ENCODE results near the gene ZRANB3.
A peak's percentile ranks its signal among the peaks of the same experiment; 100 is the strongest.

Gene ZRANB3

GRCh38 chr2:135162377-135162776 is 368.6 kb downstream of the ZRANB3 start:
- ATAC-seq (replicated peaks) = no peak
- DNase-seq = no peak
- Mint-ChIP-seq H3K4me1 (no peaks in the 10 kb centered on the region), H3K9me3 (no peaks in the 10 kb centered on the region), H3K27ac (no peak overlapping the region), H3K36me3 (peaks cover 38 to 43% of the 10 kb centered on the region in 2 donors), H3K4me3 (no peak overlapping the region), H3K27me3 (no peaks in the 10 kb centered on the region)

DNA sequence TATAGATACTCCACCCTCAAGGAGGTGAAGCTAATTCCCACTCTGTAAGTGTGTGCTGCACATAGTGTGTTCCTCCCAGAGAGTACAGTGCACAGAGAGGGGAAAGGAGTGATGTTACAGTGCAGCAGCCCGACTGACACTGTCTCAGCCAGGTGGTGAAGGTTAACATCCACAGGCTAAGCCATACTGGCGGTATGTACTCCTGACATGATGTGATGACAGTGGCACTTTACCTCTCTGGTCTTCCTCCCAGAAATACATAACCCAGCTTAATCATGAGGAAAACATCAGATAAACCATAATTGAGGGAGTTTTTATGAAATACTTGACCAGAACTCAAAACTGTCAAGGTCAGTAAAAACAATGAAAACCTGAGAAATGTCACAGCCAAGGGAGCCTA is 371.8 kb downstream of the ZRANB3 start:
- H3K36me3 Mint-ChIP-seq = peaks cover 50 to 55% of the 10 kb centered on the region in 2 donors

DNA sequence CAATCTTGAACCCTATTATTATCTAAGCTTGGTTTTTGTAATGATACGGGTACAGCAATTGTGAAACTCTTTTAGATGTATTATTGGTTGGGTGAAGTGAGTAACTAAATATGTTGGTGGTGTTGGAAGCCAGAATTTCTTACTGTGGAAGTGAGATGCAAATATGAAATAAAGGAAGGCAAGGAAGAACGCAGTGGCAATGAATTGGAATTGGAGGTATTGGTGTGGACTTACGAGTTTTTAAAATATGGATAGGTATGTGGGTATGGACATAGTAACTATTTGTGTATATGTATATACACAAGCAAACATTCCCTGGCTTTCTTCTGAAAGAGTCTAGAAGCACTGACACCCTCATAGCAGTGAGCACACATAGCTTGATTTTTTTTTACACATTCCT is 373.2 kb downstream of the ZRANB3 start:
- peaks cover 8 to 18% of the 10 kb centered on the region in 2 donors for H3K4me1 Mint-ChIP-seq
- DNase-seq (no peak), ATAC-seq (replicated peaks) (no peak)
- no peaks in the 10 kb centered on the region for H3K27me3 Mint-ChIP-seq
- H3K9me3 Mint-ChIP-seq = no peaks in the 10 kb centered on the region
- H3K4me3 Mint-ChIP-seq = no peak overlapping the region
- peaks cover 50 to 55% of the 10 kb centered on the region in 2 donors for H3K36me3 Mint-ChIP-seq
- H3K27ac Mint-ChIP-seq = no peak overlapping the region

More for the DNA sequence above, 371.8 kb downstream of the ZRANB3 start:
- H3K4me3 Mint-ChIP-seq = no peak overlapping the region
- H3K9me3 Mint-ChIP-seq = no peaks in the 10 kb centered on the region
- ATAC-seq (replicated peaks) = no peak
- H3K4me1 Mint-ChIP-seq = peaks cover 8 to 16% of the 10 kb centered on the region in 2 donors
- no peaks in the 10 kb centered on the region for H3K27me3 Mint-ChIP-seq
- DNase-seq = no peak
- no peak overlapping the region for H3K27ac Mint-ChIP-seq

GRCh38 chr2:135154962-135155361 is 376.1 kb downstream of the ZRANB3 start:
- Mint-ChIP-seq H3K4me1 (peaks cover 8 to 18% of the 10 kb centered on the region in 2 donors), H3K9me3 (no peaks in the 10 kb centered on the region), H3K27me3 (no peaks in the 10 kb centered on the region), H3K4me3 (no peak overlapping the region), H3K36me3 (peaks cover 59 to 72% of the 10 kb centered on the region in 2 donors), H3K27ac (peak overlapping the region; percentile 11)
- DNase-seq = no peak
- ATAC-seq (replicated peaks) = no peak

- H3K4me3 Mint-ChIP-seq = no peak overlapping the region
- peaks cover 40 to 55% of the 10 kb centered on the region in 2 donors for H3K36me3 Mint-ChIP-seq
- ATAC-seq (replicated peaks) (no peak), DNase-seq (no peak)
- no peak overlapping the region for H3K27ac Mint-ChIP-seq
- H3K27me3 Mint-ChIP-seq = no peaks in the 10 kb centered on the region
- H3K4me1 Mint-ChIP-seq = peaks cover 8 to 18% of the 10 kb centered on the region in 2 donors
- H3K9me3 Mint-ChIP-seq = no peaks in the 10 kb centered on the region
Measured at GRCh38 chr2:135152361-135152760, 378.7 kb downstream of the ZRANB3 start.

DNA sequence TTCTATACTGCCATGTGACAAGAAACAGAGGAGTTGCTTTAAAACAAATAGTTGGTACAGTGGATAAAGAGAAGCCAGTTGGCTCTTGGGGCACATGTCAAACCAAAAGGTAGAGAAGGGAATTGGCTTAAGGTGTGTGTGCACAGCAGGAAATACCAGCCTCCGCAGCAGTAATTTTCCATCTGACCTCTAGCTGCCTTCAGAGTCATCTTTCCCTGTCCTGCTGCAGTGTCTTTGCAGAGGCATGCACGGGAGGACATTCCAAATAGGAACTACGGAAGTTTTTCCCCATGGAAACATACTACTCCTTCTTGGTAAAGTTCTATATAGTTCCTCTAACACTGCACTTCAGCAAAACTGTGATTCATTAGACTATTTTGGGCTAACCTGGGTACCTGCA is 379.4 kb downstream of the ZRANB3 start:
- no peak overlapping the region for H3K27ac Mint-ChIP-seq
- no peaks in the 10 kb centered on the region for H3K9me3 Mint-ChIP-seq
- H3K4me3 Mint-ChIP-seq = no peak overlapping the region
- ATAC-seq (replicated peaks) = no peak
- no peak for DNase-seq
- peaks cover 8 to 18% of the 10 kb centered on the region in 2 donors for H3K4me1 Mint-ChIP-seq
- peaks cover 39 to 55% of the 10 kb centered on the region in 2 donors for H3K36me3 Mint-ChIP-seq
- no peaks in the 10 kb centered on the region for H3K27me3 Mint-ChIP-seq

GRCh38 chr2:135150725-135151124 is 380.3 kb downstream of the ZRANB3 start:
- DNase-seq (no peak), ATAC-seq (replicated peaks) (no peak)
- H3K27ac Mint-ChIP-seq = peak overlapping the region; percentile 20
- no peaks in the 10 kb centered on the region for H3K9me3 Mint-ChIP-seq
- H3K4me3 Mint-ChIP-seq = no peak overlapping the region
- no peaks in the 10 kb centered on the region for H3K27me3 Mint-ChIP-seq
- H3K4me1 Mint-ChIP-seq = peaks cover 8 to 17% of the 10 kb centered on the region in 2 donors
- peaks cover 37 to 54% of the 10 kb centered on the region in 2 donors for H3K36me3 Mint-ChIP-seq

GRCh38 chr2:135149251-135149650 is 381.8 kb downstream of the ZRANB3 start:
- Mint-ChIP-seq H3K27me3 (no peaks in the 10 kb centered on the region), H3K36me3 (peaks cover 29 to 45% of the 10 kb centered on the region in 2 donors), H3K27ac (no peak overlapping the region), H3K4me3 (no peak overlapping the region), H3K9me3 (no peaks in the 10 kb centered on the region), H3K4me1 (peaks cover under 1 to 3% of the 10 kb centered on the region in 2 donors)
- ATAC-seq (replicated peaks) (no peak), DNase-seq (no peak)

DNA sequence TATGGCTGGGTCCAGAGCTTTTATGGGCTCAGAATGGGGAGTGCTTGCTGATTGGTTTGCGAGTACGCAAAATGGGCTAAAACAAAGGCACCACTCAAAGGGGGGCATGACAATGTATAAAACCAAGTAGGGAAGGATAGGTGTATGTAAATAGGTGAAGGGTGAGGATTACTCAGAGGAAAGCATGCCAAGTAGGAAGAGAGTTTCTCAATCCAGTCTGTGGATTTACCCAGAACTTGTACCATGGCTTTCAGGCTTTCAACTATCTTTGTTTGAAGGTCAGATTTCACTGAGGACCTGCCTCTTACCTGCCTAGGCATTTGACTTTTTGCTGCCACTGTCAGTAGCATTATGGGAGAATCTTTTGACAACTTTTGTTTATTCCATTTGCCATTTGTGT is 386.7 kb downstream of the ZRANB3 start:
- H3K27ac Mint-ChIP-seq = no peak overlapping the region
- DNase-seq = no peak
- no peaks in the 10 kb centered on the region for H3K27me3 Mint-ChIP-seq
- H3K4me3 Mint-ChIP-seq = no peak overlapping the region
- H3K4me1 Mint-ChIP-seq = no peaks in the 10 kb centered on the region
- no peak for ATAC-seq (replicated peaks)
- peaks cover 48 to 63% of the 10 kb centered on the region in 2 donors for H3K36me3 Mint-ChIP-seq
- H3K9me3 Mint-ChIP-seq = peaks cover 8 to 12% of the 10 kb centered on the region in 2 donors

DNA sequence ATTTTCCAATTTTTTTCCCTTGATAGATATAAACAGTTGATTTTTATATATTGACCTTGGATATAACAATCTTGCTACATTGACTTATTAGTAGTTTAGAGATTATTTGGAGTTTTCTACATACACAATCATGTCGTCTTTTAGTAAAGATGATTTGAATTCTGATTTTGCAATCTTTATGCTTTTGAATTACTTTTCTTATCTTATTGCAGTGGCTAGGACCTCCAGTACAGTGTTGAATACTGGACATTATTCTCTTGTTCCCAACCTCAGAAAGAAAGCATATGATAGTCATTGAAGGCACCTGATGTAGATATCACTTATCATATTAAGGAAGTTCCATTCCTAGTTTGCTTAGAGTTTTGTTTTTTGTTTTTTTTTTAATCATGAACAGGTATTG is 388.7 kb downstream of the ZRANB3 start:
- H3K4me3 Mint-ChIP-seq = no peak overlapping the region
- ATAC-seq (replicated peaks) = no peak
- H3K9me3 Mint-ChIP-seq = peaks cover 8 to 12% of the 10 kb centered on the region in 2 donors
- no peaks in the 10 kb centered on the region for H3K4me1 Mint-ChIP-seq
- no peak for DNase-seq
- H3K36me3 Mint-ChIP-seq = peaks cover 46 to 59% of the 10 kb centered on the region in 2 donors
- no peaks in the 10 kb centered on the region for H3K27me3 Mint-ChIP-seq
- H3K27ac Mint-ChIP-seq = no peak overlapping the region

DNA sequence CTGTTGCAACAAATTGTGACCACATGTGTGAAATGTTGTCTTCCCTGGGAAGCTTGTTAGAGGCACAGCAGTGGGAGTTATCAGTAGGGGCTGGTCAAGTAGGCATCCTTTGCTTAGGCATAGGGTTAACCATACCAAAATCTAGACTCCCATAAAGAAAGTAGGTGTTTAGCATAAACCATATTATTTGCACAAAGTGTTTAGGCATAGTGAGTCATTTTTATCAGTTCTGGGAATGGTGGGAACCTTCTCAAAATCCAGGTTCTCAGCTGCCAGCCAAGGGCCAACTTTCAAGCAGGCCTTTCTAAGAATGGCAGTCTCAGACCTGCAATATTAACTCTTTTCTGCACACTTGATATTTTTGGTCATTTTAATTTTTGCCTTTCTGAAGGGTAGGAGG is 390.4 kb downstream of the ZRANB3 start:
- Mint-ChIP-seq H3K4me1 (no peaks in the 10 kb centered on the region), H3K27me3 (no peaks in the 10 kb centered on the region), H3K27ac (no peak overlapping the region), H3K9me3 (peaks cover 8 to 12% of the 10 kb centered on the region in 2 donors), H3K4me3 (no peak overlapping the region), H3K36me3 (peaks cover 57 to 65% of the 10 kb centered on the region in 2 donors)
- DNase-seq (no peak), ATAC-seq (replicated peaks) (no peak)

- H3K4me3 Mint-ChIP-seq = no peak overlapping the region
- H3K9me3 Mint-ChIP-seq = no peaks in the 10 kb centered on the region
- no peaks in the 10 kb centered on the region for H3K27me3 Mint-ChIP-seq
- H3K4me1 Mint-ChIP-seq = peaks cover 0 to 6% of the 10 kb centered on the region in 2 donors
- DNase-seq (no peak), ATAC-seq (replicated peaks) (no peak)
- peak overlapping the region; percentile 59 for H3K27ac Mint-ChIP-seq
- peaks cover 36 to 43% of the 10 kb centered on the region in 2 donors for H3K36me3 Mint-ChIP-seq
Measured at GRCh38 chr2:135132314-135132713, 398.7 kb downstream of the ZRANB3 start.

DNA sequence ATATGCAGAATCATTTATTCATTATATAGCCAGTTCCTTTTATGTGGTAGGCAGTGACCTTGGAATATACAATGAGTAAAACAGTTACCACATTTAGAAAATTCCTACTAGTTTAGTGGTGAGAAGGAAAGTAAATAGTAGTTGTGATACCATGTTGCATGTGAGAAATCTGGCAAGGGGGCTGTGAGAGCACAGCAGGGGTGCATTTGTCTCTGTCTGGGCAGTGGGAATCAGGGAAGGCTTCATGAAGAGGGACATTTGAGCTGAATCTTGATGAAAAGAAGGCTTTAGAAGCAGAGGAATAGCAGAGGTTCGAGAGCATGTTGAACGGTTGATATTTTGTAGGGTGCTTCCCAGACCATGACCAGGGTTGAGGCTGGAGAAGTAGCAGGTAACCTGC is 400.3 kb downstream of the ZRANB3 start:
- no peak overlapping the region for H3K27ac Mint-ChIP-seq
- H3K9me3 Mint-ChIP-seq = no peaks in the 10 kb centered on the region
- H3K4me1 Mint-ChIP-seq = peaks cover 0 to 6% of the 10 kb centered on the region in 2 donors
- DNase-seq (no peak), ATAC-seq (replicated peaks) (no peak)
- peaks cover 30 to 37% of the 10 kb centered on the region in 2 donors for H3K36me3 Mint-ChIP-seq
- no peak overlapping the region for H3K4me3 Mint-ChIP-seq
- no peaks in the 10 kb centered on the region for H3K27me3 Mint-ChIP-seq

DNA sequence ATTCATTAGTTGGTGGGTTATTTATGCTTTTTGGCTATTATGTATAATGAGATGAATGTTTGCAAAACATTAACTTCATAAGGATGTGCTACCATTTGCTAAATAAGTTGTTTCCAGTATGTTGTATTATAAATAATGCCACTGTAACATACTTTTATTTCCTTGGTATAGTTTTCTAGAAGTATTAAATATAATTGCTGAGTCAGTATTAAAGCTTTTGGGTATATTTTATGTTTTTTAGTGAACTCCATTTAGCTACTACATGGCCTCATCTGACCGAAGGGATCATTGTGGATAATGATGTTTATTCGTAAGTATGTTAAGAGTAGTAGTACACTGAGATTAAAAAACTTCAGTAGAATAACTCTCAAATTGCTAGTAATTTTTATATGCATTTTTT is 405.1 kb downstream of the ZRANB3 start:
- no peak overlapping the region for H3K4me3 Mint-ChIP-seq
- DNase-seq = no peak
- H3K27me3 Mint-ChIP-seq = no peaks in the 10 kb centered on the region
- H3K36me3 Mint-ChIP-seq = peaks cover 29 to 38% of the 10 kb centered on the region in 2 donors
- H3K4me1 Mint-ChIP-seq = no peaks in the 10 kb centered on the region
- no peak overlapping the region for H3K27ac Mint-ChIP-seq
- no peak for ATAC-seq (replicated peaks)
- H3K9me3 Mint-ChIP-seq = no peaks in the 10 kb centered on the region

DNA sequence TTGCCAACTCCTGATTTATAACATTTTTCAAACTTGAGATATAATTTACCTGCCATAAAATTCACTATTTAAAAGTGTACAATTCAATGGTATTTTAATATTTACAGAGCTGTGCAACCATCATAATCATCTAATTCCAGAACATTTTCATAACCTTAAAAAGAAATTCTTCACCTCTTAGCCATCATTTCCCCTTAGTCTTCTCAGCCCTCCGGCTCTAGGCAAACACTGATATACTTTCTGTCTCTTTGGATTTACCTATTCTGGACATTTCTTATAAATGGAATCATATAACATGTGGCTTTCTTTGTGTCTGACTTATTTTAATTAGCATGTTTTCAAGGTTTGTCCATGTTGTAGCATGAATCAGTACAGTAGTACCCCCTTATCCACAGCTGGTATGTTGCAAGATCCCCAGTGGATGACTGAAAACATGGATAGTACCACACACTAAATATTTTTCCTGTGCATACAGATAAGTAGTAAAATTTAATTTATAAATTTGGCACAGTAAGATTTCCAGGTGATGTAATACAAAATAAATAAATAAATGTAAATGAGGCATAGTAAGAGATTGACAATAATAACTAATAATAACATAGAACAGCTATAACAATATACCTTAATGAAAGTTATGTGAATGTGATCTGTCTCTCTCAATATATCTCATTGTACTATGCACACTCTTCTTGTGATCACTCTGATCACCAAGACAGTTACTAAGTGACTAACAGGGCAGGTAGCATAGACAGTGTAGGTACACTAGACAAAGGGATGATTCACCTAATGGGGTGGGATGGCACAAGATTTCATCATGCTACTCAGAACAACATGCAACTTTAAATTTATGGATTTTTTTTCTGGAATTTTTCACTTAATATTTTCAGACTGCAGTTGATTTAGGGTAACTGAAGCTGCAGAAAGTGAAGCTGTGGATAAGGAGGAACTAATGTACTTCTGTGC is 405.8 kb downstream of the ZRANB3 start:
- Mint-ChIP-seq H3K27me3 (no peaks in the 10 kb centered on the region), H3K4me1 (no peaks in the 10 kb centered on the region), H3K9me3 (no peaks in the 10 kb centered on the region), H3K36me3 (peaks cover 29 to 39% of the 10 kb centered on the region in 2 donors), H3K4me3 (no peak overlapping the region), H3K27ac (no peak overlapping the region)
- no peak for ATAC-seq (replicated peaks)
- DNase-seq = no peak
